Ascending aorta (tissue), 2 donors: Measurements from ENCODE around the gene EXOC4. TPM values are rescaled to one million over a fixed set of nuclear protein-coding genes. Genes with fewer than 3 reads are reported as not detected.

Experiments
- DNase-seq, 2 donors: peaks; one replicate each; pipeline ENCODE4 v3.0.0-alpha.2; 2019; ENCODE audit warnings: low spot score in 2 of 2
- H3K27ac ChIP-seq, 2 donors: fragments of 200-600 bp; sonication (generic); one replicate each; pipeline ENCODE4 v1.5.1; 2016 to 2017; ENCODE audit warnings: mild to moderate bottlenecking in 1 of 2
- H3K27me3 ChIP-seq: fragments of 200-600 bp; sonication (generic); one replicate; pipeline ENCODE4 v1.5.1; 2017
- H3K36me3 ChIP-seq, 2 donors: fragments of 200-600 bp; sonication (generic); one replicate each; pipeline ENCODE4 v1.5.1; 2016
- H3K4me1 ChIP-seq, 2 donors: fragments of 200-600 bp; sonication (generic); one replicate each; pipeline ENCODE4 v1.5.1; 2016 to 2017; ENCODE audit warnings: mild to moderate bottlenecking in 1 of 2
- H3K4me3 ChIP-seq, 2 donors: fragments of 200-600 bp; sonication (generic); one replicate each; pipeline ENCODE4 v1.5.1; 2016 to 2017; ENCODE audit warnings: mild to moderate bottlenecking in 1 of 2
- H3K9me3 ChIP-seq, 2 donors: fragments of 200-600 bp; sonication (generic); one replicate each; pipeline ENCODE4 v1.5.1; 2016
- intact Hi-C: fragments of 100-400 bp; cut with DNase I; formaldehyde crosslinking; loops from one replicate; pipeline ENCODE4 v1.15.1; 2023
- total RNA-seq: library from RNA; depleted of rRNA; stranded (reverse); fragments of >200 nt; gene quantifications from one replicate; pipeline ENCODE4 v1.1.0, GENCODE V29; 2016
- TF ChIP-seq, protein P1 (sequence below), 3 experiments: fragments of 200-600 bp in 2 of 3; fragments of 450-650 bp in 1 of 3; sonication (generic) in 2 of 3; IDR thresholded peaks; one replicate each; pipeline ENCODE4 v1.5.1; 2016 to 2019; ENCODE audit warnings: antibody characterized with exemption in 3 of 3, mild to moderate bottlenecking in 1 of 3, moderate library complexity in 1 of 3

The EXOC4 gene
- total RNA-seq, 1 donor from 2014 or later = 27.1 TPM

DNA sequence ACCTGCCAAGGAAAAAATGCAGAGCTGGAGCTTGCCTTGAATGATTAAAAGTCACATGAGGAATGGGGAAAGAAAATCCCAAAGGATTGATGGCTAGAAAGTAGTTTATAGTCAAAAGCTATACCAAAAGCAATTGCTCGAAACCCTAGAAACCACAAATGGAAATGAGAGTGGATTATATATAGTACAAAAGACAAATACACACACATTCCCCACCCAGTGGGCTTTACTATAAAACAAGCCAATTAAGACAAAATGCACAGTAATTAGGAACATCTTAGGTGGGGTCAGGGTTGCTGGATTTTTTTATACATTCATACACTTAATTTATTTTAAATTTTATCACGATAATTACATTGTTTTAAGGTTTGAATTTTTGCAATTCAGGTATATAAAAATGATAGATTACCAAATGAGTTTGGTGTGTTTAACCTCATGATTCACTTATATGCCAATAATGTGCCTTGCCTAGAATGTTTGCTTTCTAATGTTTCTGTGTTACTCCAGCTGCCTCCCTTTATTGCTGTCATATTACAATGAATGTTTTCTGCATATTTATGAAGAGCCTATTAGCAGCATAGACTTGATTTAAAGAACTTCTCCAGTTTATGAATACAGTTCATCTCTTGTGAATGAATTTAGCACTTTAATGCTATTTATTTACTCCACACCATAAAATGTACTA is 421.3 kb downstream of the EXOC4 start:
- H3K4me1 ChIP-seq = no peaks in the 10 kb centered on the region
- H3K36me3 ChIP-seq = no peaks in the 10 kb centered on the region
- TF ChIP-seq, protein P1, sequence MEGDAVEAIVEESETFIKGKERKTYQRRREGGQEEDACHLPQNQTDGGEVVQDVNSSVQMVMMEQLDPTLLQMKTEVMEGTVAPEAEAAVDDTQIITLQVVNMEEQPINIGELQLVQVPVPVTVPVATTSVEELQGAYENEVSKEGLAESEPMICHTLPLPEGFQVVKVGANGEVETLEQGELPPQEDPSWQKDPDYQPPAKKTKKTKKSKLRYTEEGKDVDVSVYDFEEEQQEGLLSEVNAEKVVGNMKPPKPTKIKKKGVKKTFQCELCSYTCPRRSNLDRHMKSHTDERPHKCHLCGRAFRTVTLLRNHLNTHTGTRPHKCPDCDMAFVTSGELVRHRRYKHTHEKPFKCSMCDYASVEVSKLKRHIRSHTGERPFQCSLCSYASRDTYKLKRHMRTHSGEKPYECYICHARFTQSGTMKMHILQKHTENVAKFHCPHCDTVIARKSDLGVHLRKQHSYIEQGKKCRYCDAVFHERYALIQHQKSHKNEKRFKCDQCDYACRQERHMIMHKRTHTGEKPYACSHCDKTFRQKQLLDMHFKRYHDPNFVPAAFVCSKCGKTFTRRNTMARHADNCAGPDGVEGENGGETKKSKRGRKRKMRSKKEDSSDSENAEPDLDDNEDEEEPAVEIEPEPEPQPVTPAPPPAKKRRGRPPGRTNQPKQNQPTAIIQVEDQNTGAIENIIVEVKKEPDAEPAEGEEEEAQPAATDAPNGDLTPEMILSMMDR (IDR thresholded peaks at IDR 0.05) = no peak
- DNase-seq = no peak
- no peak overlapping the region for H3K4me3 ChIP-seq
- intact Hi-C loops = no loop called here
- no peaks in the 10 kb centered on the region for H3K27me3 ChIP-seq
- no peaks in the 10 kb centered on the region for H3K9me3 ChIP-seq
- no peak overlapping the region for H3K27ac ChIP-seq

DNA sequence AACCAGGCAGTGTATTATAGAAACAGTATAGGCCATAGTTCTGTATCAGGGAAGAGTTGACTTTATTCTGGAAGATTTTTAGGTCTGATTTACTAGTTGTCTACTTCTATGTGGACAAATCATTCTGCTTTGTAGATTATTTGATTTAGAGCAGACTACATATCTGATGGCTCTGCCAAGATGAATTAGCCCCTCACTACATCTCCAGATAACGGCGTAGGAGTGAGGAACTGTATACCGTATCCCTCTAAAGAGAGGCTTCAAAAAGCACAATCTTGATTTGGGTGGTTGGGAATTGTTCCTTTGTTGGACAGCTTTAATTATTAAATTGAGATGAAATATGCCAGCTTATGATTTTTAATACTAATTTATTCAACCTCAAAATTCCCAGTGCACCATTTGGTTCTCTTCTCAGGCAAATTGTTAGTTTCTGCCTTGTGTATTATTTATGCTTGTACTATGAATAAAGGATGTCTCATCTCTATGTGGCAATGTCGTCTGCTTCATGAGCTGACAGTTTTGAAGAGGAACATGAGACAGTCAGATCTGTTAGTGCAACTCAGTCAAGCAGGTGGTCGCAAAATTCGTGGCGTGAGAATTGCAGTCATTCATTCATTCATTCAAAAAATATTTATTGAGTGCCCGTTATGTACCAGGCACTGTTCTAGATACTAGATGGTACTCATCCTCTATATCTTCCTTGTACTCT is 422.8 kb downstream of the EXOC4 start:
- H3K4me1 ChIP-seq = no peaks in the 10 kb centered on the region
- H3K27me3 ChIP-seq = no peaks in the 10 kb centered on the region
- H3K36me3 ChIP-seq = no peaks in the 10 kb centered on the region
- H3K27ac ChIP-seq = no peak overlapping the region
- no peak overlapping the region for H3K4me3 ChIP-seq
- no peak for DNase-seq
- no peaks in the 10 kb centered on the region for H3K9me3 ChIP-seq
- intact Hi-C loops = no loop called here
- TF ChIP-seq, protein P1 (IDR thresholded peaks at IDR 0.05) = no peak

DNA sequence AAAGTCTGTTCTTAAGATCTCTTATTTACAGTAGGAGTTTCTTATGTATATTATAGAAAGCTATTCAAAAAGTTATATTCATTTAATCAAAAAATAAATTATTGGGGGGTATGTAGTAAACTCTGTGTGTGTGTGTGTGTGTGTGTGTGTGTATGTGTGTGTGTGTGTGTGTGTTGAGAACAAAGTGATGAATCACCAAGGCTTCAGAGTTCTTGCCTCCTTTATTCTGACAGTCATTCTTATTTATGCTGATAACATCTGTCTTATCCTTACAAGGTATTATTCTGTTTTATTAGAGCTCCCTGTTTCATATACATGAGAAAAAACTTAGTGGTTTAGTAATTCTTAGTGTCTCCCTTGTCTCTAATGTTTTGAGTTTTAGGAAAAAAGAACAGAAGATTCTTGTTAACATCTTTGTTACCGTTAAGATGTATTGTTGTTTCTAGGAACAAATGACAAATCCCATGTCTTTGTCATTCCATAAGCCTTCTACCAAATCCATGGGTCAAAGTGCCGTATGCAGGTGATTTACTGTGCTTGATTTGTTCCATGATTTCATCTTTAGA is 424.0 kb downstream of the EXOC4 start:
- no peak overlapping the region for H3K27ac ChIP-seq
- no peaks in the 10 kb centered on the region for H3K27me3 ChIP-seq
- intact Hi-C loops = no loop called here
- H3K9me3 ChIP-seq = no peaks in the 10 kb centered on the region
- H3K4me1 ChIP-seq = no peaks in the 10 kb centered on the region
- TF ChIP-seq, protein P1 (IDR thresholded peaks at IDR 0.05) = no peak
- no peaks in the 10 kb centered on the region for H3K36me3 ChIP-seq
- no peak for DNase-seq
- no peak overlapping the region for H3K4me3 ChIP-seq

DNA sequence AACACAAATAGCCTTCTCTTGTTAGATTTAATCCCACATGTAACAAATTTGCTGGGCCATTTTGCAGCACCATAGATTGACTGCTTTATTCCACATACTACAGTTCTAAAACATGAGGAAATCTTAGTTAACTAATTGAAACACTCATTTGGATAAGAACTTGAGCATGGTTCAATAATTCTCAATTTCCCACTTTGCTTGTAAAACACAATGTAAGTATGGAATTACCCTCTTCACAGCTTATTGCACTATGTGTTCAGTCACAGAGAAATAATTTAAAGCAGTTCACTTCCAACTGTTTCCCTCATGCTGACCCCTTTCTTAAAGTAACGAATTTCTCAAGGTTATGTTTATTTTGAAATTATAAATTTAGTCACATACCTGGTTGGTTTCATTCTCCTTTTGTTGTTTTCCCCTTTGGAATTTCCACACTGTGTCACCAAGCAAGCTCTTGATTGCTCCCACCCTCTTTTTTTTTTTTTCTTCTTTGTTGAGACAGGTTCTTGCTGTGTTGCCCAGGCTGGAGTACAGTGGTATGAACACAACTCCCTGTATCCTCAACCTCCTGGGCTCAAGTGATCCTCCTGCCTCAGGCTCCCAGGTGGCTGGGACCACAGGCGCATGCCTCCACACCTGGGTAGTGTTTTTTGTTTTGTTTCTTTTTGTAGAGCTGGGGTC is 425.4 kb downstream of the EXOC4 start:
- Histone ChIP-seq H3K27ac (no peak overlapping the region), H3K9me3 (no peaks in the 10 kb centered on the region), H3K4me1 (no peaks in the 10 kb centered on the region), H3K36me3 (no peaks in the 10 kb centered on the region), H3K4me3 (no peak overlapping the region), H3K27me3 (no peaks in the 10 kb centered on the region)
- TF ChIP-seq, protein P1 (IDR thresholded peaks at IDR 0.05) = no peak
- DNase-seq = no peak
- intact Hi-C loops = no loop called here

DNA sequence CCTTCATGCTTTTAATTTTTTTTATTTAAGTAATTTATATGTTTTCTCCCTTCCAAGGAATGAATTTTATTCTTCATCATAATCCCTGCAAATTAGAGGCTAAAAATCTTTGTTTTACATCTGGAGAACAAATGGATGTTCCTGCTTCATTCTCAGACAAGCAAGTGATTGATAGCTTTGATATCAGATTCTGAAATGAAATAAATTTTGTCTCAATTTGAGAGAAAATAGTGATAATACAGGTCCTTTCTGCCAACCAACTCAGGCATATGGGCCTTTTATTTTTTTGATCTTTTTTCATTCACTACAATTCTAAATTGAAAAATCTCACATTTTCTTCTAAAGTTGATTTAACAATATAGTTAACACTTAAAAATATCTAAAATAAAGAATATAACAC is 427.1 kb downstream of the EXOC4 start:
- Histone ChIP-seq H3K27me3 (no peaks in the 10 kb centered on the region), H3K9me3 (no peaks in the 10 kb centered on the region), H3K4me1 (no peaks in the 10 kb centered on the region), H3K36me3 (no peaks in the 10 kb centered on the region), H3K4me3 (no peak overlapping the region), H3K27ac (no peak overlapping the region)
- intact Hi-C loops = no loop called here
- DNase-seq = no peak
- TF ChIP-seq, protein P1 (IDR thresholded peaks at IDR 0.05) = no peak
